GM21529 (cell line): Measurements from ENCODE around the gene TRIM59.
"Not testable (repeated sequence)": the region's sequence is repeated elsewhere in the genome, so short reads cannot be mapped to it uniquely, and the experiment has no call there.

Source experiments
- ATAC-seq: cut with Tn5 transposase; IDR thresholded peaks from one replicate; pipeline ENCODE4 v1.9.1; 2021; ENCODE audit not compliant: unreplicated experiment

TRIM59 gene

DNA sequence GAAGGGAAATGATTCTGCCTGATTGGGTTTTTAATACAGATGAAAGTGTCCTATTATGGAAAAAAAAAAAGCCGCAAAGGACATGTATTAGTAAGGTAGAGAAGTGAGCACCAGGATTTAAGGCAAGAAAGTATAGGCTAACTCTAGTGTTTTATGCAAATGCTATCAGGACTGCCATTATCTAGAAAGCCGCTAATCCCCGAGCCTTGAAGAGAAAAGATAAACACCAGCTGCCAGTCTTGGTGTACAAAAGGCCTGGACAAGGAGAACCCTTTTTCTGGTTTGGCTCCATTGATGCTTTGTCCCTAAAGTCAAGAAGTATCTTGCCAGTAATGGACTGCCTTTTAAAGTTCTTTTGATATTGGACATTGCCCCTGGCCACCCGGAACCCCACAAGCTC, 8.6 kb upstream of the TRIM59 start:
- no peak for ATAC-seq

GRCh38 chr3:160455846-160456245, 6.3 kb upstream of the TRIM59 start:
- no peak for ATAC-seq

GRCh38 chr3:160454995-160455394, 5.4 kb upstream of the TRIM59 start:
- ATAC-seq: no peak

DNA sequence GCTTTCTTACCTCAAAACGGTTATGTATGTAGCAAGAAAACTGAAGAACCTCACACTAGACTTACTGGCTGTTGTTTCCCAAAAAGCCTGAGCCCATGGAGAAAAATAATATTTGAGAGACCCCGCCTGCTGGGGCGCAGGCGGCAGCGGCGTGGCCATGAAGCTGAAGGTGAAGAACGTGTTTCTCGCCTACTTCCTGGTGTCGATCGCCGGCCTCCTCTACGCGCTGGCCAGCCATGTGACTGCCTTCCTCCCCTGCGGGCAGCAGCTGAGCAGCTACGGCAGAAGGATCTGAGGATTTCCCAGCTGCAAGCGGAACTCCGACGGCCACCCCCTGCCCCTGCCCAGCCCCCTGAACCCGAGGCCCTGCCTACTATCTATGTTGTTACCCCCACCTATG, 2.7 kb upstream of the TRIM59 start:
- not testable (repeated sequence) for ATAC-seq

DNA sequence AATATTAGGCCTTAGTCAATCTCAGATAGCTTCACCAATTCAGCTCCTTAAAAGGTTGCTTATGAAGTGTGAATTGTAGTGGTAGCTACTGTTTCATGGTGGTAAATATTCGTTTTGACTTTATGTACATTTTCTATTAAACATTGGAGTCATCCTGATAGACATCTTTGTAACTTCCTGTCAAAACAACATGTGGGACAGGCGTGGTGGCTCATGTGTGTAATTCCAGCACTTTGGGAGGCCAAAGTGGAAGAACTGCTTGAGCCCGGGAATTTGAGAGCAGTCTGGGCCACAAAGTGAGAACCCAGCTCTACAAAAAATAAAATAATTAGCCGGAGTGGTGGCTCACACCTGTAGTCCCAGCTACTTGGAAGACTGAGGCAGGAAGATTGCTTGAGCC, 2.0 kb upstream of the TRIM59 start:
- ATAC-seq: no peak

GRCh38 chr3:160450846-160451245, 1.3 kb upstream of the TRIM59 start:
- no peak for ATAC-seq

DNA sequence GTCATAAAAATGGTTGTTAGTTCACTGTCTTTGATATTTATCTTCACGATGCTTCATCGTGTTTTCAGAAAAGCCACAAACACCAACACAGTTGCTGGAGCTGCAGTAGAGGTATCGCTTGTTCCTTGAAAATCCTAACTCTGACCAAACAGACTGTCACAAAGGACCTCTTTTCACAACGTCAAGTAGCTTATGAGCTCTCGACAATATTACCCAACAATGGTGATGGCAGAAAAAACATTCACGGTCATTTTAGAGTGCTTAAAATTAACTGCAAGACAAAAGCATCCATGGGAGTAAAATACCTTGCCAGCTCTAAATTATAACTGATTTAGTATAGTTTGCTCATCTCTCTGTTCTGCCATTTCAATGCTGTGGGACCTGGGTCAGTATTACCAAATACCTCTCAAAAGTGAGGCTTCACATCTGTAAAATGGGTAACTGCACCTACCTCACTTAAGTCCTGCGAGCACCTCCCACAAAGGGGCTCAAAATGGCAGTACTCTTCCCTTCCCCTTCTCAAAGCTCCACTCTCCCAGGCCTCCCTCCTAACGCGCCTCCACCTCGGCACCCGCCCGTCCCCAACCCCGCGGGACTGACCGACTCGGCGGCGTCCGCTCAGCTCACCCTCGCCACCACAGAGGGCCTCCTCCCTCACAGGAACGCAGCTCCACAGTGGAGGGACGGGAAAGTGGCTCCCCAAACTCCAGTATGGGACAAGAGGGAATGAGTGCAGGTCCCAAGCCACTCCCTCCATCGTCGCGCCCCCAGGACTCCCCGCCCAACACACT, 546 bp downstream of the TRIM59 start:
- peak; percentile 45 for ATAC-seq

- ATAC-seq: no peak
Observed at GRCh38 chr3:160447544-160447943, 2.0 kb downstream of the TRIM59 start.

DNA sequence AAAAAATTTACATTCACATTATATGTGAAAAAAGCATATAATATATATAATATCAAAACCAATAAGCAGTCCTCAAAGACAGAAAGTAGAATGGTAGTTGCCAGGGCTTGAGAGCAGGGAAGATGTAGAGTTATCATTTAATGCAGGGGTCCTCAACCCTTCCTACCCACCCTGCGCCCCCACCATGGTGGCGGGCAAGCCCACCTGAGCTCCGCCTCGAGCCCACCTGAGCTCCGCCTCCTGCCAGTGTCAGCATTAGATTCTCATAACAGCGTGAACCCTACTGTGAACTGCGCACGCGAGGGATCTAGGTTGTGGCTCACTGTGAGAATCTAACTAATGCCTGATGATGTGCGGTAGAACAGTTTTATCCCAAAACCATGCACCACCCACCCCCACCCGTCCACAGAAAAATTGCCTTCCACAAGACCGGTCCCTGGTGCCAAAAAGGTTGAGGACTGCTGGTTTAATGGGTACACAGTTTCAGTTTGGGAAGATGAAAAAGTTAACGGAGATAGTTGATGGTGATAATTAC, 3.0 kb downstream of the TRIM59 start:
- no peak for ATAC-seq

- no peak for ATAC-seq
Observed at GRCh38 chr3:160445854-160446253, 3.7 kb downstream of the TRIM59 start.

GRCh38 chr3:160444411-160444810, 5.2 kb downstream of the TRIM59 start:
- no peak for ATAC-seq

DNA sequence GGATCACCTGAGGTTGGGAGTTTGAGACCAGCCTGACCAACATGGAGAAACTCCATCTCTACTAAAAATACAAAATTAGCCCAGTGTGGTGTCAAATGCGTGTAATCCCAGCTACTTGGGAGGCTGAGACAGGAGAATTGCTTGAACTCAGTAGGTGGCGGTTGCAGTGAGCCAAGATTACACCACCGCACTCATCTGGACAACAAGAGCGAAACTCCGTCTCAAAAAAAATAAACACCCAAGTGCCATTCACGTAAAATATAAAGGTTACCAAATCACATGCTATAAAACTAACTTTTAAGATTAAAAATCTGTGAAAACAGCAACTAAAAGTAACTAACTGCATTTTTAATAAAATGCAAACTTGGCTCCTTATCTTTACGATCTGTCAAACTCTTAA, 8.9 kb downstream of the TRIM59 start:
- no peak for ATAC-seq

- ATAC-seq: no peak
Observed at GRCh38 chr3:160437083-160437455, 12.5 kb downstream of the TRIM59 start.

- no peak for ATAC-seq
Observed at GRCh38 chr3:160435747-160436146, 13.8 kb downstream of the TRIM59 start.

DNA sequence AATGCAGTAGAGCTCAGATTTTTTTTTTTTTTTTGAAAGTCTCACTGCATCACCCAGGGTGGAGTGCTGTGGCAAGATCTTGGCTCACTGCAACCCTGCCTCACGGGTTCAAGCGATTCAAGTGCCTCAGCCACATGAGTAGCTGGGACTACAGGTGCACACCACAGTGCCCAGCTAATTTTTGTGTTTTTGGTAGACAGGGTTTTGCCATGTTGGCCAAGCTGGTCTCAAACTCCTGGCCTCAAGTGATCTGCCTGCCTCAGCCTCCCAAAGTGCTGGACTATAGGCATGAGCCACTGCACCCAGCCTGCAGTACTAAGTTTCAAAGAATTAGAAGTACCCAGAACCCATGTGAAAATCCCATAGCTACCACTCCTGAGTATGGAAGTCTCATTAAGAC, 14.5 kb downstream of the TRIM59 start:
- no peak for ATAC-seq

- ATAC-seq: no peak
Observed at GRCh38 chr3:160434071-160434470, 15.5 kb downstream of the TRIM59 start.

- no peak for ATAC-seq
Observed at GRCh38 chr3:160427832-160428424, 21.7 kb downstream of the TRIM59 start.

DNA sequence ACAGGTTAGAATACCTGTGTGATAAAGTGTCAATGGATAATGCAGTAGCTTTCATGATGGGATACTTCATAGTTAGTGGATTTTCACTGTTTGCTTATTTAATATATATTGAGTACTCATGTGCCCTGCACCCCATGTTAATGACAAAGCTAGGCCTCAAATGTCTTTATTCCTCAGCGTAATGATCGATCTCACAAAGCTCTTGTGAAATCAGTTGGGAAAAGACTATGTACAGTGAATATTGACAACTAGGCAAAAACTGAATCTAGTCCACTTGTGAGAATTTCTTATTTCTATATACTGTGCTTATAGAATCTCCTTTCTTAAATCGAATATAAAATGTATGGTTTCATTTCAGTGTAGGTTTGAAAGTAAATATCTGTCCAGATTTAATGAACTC, 32.3 kb downstream of the TRIM59 start:
- ATAC-seq: no peak

GRCh38 chr3:160413613-160414248, 35.9 kb downstream of the TRIM59 start:
- peak; percentile 91 for ATAC-seq

- ATAC-seq: no peak
Observed at GRCh38 chr3:160412477-160412876, 37.1 kb downstream of the TRIM59 start.

GRCh38 chr3:160409812-160410610, 39.6 kb downstream of the TRIM59 start:
- no peak for ATAC-seq
